Small intestine (tissue), 7 donors: ENCODE results near the gene CFB. TPM values are rescaled to one million over a fixed set of nuclear protein-coding genes. Genes with fewer than 3 reads are reported as not detected.
"Not testable (repeated sequence)": the region's sequence is repeated elsewhere in the genome, so short reads cannot be mapped to it uniquely, and the experiment has no call there.

Source experiments
- DNase-seq, 2 donors: peaks; one replicate each; pipeline versions ENCODE4 v3.0.0 to v3.0.0-alpha.2; 2013
- FAIRE-seq: peaks from 2 replicates; lab custom pipeline; 2012; peaks lifted over from hg19 to GRCh38; lab: Jason Lieb, UNC
- H3K27ac ChIP-seq, 3 donors: one replicate each; pipeline ENCODE4 v1.5.1; 2013; ENCODE audit warnings: low read length in 2 of 3, mild to moderate bottlenecking in 2 of 3, control low read depth in 1 of 3, inconsistent platforms in 1 of 3, low read depth in 1 of 3, moderate library complexity in 1 of 3
- H3K27me3 ChIP-seq, 3 donors: one replicate each; pipeline ENCODE4 v1.6.1; 2013; ENCODE audit warnings: low read length in 3 of 3, inconsistent platforms in 1 of 3; ENCODE audit not compliant: control insufficient read depth in 3 of 3, insufficient read depth in 3 of 3
- H3K36me3 ChIP-seq, 3 donors: one replicate each; pipeline ENCODE4 v1.6.1; 2013; ENCODE audit warnings: low read length in 3 of 3, inconsistent platforms in 1 of 3, low read depth in 1 of 3, mild to moderate bottlenecking in 1 of 3, moderate library complexity in 1 of 3; ENCODE audit not compliant: control insufficient read depth in 3 of 3, insufficient read depth in 2 of 3
- H3K4me1 ChIP-seq, 3 donors: one replicate each; pipeline ENCODE4 v1.6.1; 2013; ENCODE audit warnings: low read length in 2 of 3, inconsistent platforms in 1 of 3, low read depth in 1 of 3, mild to moderate bottlenecking in 1 of 3, moderate library complexity in 1 of 3; ENCODE audit not compliant: control insufficient read depth in 3 of 3, insufficient read depth in 2 of 3
- H3K4me3 ChIP-seq, 3 donors: one replicate each; pipeline ENCODE4 v1.5.1; 2013; ENCODE audit warnings: low read length in 3 of 3, control low read depth in 1 of 3, inconsistent platforms in 1 of 3, low read depth in 1 of 3, mild to moderate bottlenecking in 1 of 3, moderate library complexity in 1 of 3
- H3K9me3 ChIP-seq, 2 donors: one replicate each; pipeline ENCODE4 v1.6.1; 2013; ENCODE audit warnings: low read depth in 1 of 2, low read length in 1 of 2; ENCODE audit not compliant: control insufficient read depth in 2 of 2, insufficient read depth in 1 of 2
- WGBS, 3 donors: extraction: QIAGEN DNeasy Blood & Tissue Kit; methylation state at CpG; one replicate each; pipeline ENCODE4 v1.1.7; 2013; 5-methylcytosine and 5-hydroxymethylcytosine counted together
- polyA plus RNA-seq, 4 donors: library from polyadenylated mRNA; stranded (reverse) in 3 of 4; unstranded in 1 of 4; fragments of 200-250 nt in 3 of 4; fragments of 120-200 nt in 1 of 4; gene quantifications; one replicate each; pipeline versions ENCODE4 v1.2.1 to v1.2.3, GENCODE V29; 2013
- donor health status: healthy with polysubstance abuse.
- donor health status: control.
- donor health status: control.
- donor health status: Bipolar disorder and iron deficiency.
- donor health status: healthy.

CFB gene
- polyA plus RNA-seq, 4 donors = 38.7 to 141 (median 80.6) TPM

GRCh38 chr6:31919624-31920303 is 26.1 kb upstream of the CFB start:
- Histone ChIP-seq H3K4me1 (peaks cover 0 to 6% (median 0%) of the 10 kb centered on the region in 3 donors), H3K9me3 (no peaks in the 10 kb centered on the region), H3K27me3 (no peaks in the 10 kb centered on the region), H3K4me3 (no peak overlapping the region), H3K36me3 (no peaks in the 10 kb centered on the region), H3K27ac (no peak overlapping the region)
- DNase-seq (no peak), FAIRE-seq (no peak)
- 84 to 86% (median 85%) methylated on average over 6 of the region's 6 CpGs for WGBS, 3 donors

GRCh38 chr6:31920811-31921210 is 25.1 kb upstream of the CFB start:
- peaks cover 0 to 6% (median 0%) of the 10 kb centered on the region in 3 donors for H3K4me1 ChIP-seq
- FAIRE-seq (no peak), DNase-seq (no peak)
- H3K27me3 ChIP-seq = no peaks in the 10 kb centered on the region
- no peaks in the 10 kb centered on the region for H3K36me3 ChIP-seq
- 73 to 81% (median 77%) methylated on average over 2 of the region's 2 CpGs for WGBS, 3 donors
- H3K9me3 ChIP-seq = peaks cover 0 to under 1% of the 10 kb centered on the region in 2 donors
- no peak overlapping the region for H3K27ac ChIP-seq
- no peak overlapping the region for H3K4me3 ChIP-seq

- peaks cover 0 to 3% of the 10 kb centered on the region in 2 donors for H3K9me3 ChIP-seq
- no peaks in the 10 kb centered on the region for H3K27me3 ChIP-seq
- peaks cover 0 to 14% (median 3%) of the 10 kb centered on the region in 3 donors for H3K4me1 ChIP-seq
- H3K27ac ChIP-seq = no peak overlapping the region
- no peaks in the 10 kb centered on the region for H3K36me3 ChIP-seq
- H3K4me3 ChIP-seq = no peak overlapping the region
- FAIRE-seq = no peak
- DNase-seq = no peak
- WGBS, 3 donors = 10 to 18% (median 16%) methylated on average over 5 of the region's 5 CpGs
These were observed 23.0 kb upstream of the CFB start for GRCh38 chr6:31922942-31923341.

- FAIRE-seq = no peak
- peak; percentile 40 to 45 for DNase-seq
- Histone ChIP-seq H3K4me3 (peak within 1 kb of the TSS in 2 of 3 donors; percentile 21 to 22), H3K9me3 (peaks cover 0 to 3% of the 10 kb centered on the region in 2 donors), H3K27me3 (no peaks in the 10 kb centered on the region), H3K36me3 (no peaks in the 10 kb centered on the region), H3K4me1 (peaks cover 0 to 16% (median 8%) of the 10 kb centered on the region in 3 donors), H3K27ac (peak within 1 kb of the TSS; percentile 19 to 69 (median 27))
- 35 to 50% (median 48%) methylated on average over 11 of the region's 11 CpGs for WGBS, 3 donors
These were observed 18.5 kb upstream of the CFB start, which contains the start of gene C2 for GRCh38 chr6:31927242-31927862. TSS of gene C2 (plus strand) at chr6:31927717. CDS start at chr6:31927753, 36 bp downstream.

GRCh38 chr6:31927863-31928671 is 17.8 kb upstream of the CFB start:
- DNase-seq = no peak
- 45 to 61% (median 58%) methylated on average over 11 of the region's 11 CpGs for WGBS, 3 donors
- FAIRE-seq = no peak
- Histone ChIP-seq H3K27ac (peak overlapping the region; percentile 19 to 69 (median 27)), H3K9me3 (peaks cover 0 to 4% of the 10 kb centered on the region in 2 donors), H3K4me3 (peak overlapping the region in 2 of 3 donors; percentile 21 to 22), H3K36me3 (no peaks in the 10 kb centered on the region), H3K4me1 (peaks cover 0 to 16% (median 8%) of the 10 kb centered on the region in 3 donors), H3K27me3 (no peaks in the 10 kb centered on the region)

GRCh38 chr6:31928672-31928939 is 17.3 kb upstream of the CFB start:
- Histone ChIP-seq H3K9me3 (peaks cover 0 to 6% of the 10 kb centered on the region in 2 donors), H3K27ac (no peak overlapping the region), H3K4me1 (peaks cover 0 to 16% (median 8%) of the 10 kb centered on the region in 3 donors), H3K36me3 (no peaks in the 10 kb centered on the region), H3K4me3 (no peak overlapping the region), H3K27me3 (no peaks in the 10 kb centered on the region)
- 81 to 93% (median 87%) methylated on average over 9 of the region's 9 CpGs for WGBS, 3 donors
- FAIRE-seq (no peak), DNase-seq (no peak)

GRCh38 chr6:31930962-31931361 is 14.9 kb upstream of the CFB start:
- 90 to 97% (median 97%) methylated on average over 1 of the region's 1 CpG for WGBS, 3 donors
- H3K27me3 ChIP-seq = no peaks in the 10 kb centered on the region
- no peak overlapping the region for H3K27ac ChIP-seq
- H3K9me3 ChIP-seq = peaks cover 0 to 4% of the 10 kb centered on the region in 2 donors
- H3K4me1 ChIP-seq = peaks cover 0 to 13% (median 8%) of the 10 kb centered on the region in 3 donors
- H3K36me3 ChIP-seq = no peaks in the 10 kb centered on the region
- H3K4me3 ChIP-seq = no peak overlapping the region
- no peak for DNase-seq
- no peak for FAIRE-seq

GRCh38 chr6:31932137-31932536 is 13.8 kb upstream of the CFB start:
- H3K27ac ChIP-seq, H3K4me3 ChIP-seq, H3K27me3 ChIP-seq, H3K9me3 ChIP-seq, DNase-seq, H3K36me3 ChIP-seq, FAIRE-seq: not testable (repeated sequence)
- H3K4me1 ChIP-seq = peaks cover 0 to 13% (median 8%) of the 10 kb centered on the region in 3 donors
- WGBS, 3 donors = 91 to 100% (median 91%) methylated on average over 4 to 27 of the region's 32 CpGs
